ENCODE measurements around the gene ARHGEF40.
A peak's percentile ranks its signal among the peaks of the same experiment; 100 is the strongest.

ARHGEF40 gene

DNA sequence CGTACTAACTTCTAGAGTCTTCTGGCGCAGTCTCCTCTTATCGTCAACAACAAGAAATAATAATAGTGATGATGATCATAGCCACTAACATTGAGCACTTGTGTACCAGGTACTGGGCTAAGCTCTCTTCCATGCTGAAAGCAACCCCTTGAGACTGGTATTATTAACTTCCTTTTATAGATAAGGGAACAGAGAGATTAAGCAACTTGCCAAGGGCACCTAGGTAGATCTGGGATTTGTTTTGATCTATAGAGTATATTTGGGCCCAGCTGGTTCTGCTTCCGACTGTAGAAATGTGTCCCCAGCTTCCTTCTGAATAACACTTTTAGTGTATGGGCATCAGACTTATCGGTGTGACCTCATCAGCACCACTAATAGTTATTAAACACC is 29.5 kb downstream of the ARHGEF40 start:
- DNase-seq, result no peak

DNA sequence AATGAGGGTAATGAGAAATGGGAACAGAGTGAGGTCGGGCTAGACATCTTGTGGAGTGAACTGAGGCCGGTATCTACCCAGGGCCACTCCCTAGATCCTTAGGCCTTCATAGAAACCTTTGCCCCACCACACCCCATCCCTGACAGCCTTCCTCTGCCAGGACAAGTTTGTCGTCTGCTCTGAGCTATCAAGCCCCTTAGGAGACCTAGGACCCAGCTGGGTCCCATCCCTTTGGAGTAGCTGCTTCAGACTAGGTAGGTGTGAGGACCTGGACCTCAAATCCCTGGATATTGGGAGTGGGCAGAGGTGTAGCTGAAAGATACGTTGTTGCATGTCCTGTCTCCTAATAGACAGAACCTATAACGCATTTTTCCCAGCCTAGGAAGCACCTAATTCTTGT is 30.8 kb downstream of the ARHGEF40 start, which contains the start of gene TMEM253:
TSS of gene TMEM253 (plus strand) at position 136 of the 400 bp plus-strand sequence. CDS start 278 bp downstream, outside the sequence.
- no peak for DNase-seq

DNA sequence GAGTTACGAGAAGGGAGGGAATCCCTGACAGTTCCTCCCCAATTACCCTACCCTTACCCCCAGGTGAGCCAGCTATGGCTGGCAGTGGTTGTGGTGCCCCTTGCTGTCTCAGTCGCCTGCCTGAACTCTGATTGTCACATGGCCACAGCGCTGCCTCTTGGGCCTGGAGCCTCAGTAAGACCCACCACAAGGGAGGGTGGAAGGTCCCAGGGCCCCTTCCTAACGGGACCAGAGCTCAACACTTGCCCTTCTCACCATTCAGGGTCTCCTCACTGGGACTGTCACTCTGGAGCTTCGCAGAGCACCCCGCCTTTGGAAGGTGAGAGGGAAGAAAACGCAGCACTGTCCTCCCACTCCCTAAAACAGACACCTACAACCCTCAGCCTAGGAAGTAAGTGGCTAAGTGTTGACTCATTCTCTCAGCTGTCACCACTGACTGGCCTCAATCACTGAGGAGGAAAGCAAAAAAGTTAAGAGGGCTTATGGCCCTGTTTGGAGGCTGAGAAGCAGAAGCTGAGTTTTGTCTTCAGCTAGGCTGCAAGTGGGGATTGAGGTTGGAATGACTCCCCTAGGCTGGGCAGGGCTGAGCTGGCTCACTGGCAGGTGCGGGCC is 31.8 kb downstream of the ARHGEF40 start:
- no peak for DNase-seq

DNA sequence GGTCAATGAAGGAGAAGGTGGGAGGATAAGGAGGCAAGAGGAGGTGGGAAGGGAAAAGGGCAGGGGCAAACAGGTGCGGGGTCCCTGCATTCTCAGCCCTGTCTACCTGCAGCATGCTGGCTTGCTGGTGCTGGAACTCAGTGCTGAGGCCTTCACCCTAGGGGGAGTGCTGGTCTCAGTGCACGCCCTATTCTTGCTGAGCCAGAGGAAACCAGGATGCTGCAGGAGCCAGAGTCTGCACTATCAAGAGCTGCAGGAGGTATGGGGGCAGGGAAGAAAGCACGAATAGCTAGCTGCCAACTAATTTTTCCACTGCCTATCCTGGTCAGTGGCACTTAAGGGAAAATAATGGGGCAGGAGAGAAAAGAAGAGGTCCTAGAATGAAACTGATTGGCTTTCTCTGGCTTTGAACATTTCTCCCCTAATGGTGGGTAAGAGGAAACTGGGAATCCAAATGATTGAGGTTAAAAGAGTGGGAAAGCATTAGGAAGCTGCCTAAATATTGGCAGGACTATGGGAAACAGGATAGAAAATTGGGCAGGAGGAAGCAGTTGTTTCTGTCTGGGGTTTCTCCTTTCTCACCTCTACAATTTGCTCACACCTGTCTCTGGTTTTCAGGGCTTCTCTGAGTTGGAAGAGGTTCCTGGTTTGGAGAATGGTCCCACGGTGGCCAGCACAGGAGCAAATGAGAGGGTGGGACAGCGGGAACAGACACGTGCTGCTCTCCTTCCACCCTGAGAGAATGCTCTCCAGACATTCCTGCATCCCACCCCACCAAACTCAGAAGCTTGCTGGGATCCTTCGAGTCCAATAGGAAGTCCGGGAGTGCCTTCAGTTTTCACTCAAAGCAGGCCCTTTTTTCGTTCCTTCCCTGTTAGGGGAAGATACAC is 32.7 kb downstream of the ARHGEF40 start:
- DNase-seq, result no peak

DNA sequence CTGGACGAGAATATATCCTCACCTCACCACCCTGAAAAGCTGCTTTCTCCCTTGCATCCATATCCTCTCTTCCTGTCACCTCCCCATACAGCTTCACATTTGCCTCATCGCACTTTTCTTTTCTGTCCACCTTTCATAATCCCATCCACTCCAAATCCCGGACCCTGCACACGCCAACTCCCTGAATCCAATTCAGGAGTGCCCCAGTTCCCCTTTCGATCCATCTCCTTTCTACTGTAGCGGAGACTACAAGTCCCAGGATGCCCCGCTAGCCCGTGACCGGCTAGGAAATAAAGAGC is 33.3 kb downstream of the ARHGEF40 start:
- DNase-seq, result no peak

DNA sequence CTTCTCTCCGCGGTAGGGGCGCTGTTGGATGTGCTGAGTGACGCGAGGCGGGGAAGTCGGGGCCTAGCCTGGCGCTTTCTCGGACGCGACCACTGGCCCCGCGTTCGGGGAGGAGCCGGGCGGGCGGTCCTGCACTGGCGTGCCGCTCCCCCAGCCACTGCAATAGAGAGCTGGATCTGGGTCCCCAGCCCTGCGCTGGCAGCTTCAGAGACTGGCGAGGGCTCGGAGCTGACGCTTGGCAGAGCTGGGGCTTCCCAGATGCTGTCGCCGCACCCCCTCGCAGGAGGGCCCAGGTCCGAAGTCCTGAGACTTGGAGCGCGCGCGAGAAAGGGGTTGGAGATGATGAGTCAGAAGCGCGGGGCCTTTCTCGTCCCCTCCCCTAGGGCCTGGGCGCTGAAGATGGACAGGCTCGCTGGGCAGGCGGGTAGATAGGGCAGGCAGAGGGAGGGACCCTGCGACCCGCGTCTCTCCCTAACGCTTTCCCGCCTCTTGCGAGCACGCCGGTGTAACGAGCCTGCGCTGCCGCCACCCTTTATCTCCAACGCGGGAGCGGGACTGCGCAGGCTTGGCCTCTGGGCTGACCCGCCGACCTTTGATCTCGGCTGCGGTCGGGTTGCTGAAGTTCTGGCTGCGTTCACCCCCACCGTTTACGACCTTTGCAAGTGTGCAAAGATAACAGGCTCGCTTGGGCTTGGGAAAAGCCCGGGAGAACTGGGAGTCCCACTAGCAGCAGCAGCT is 33.8 kb downstream of the ARHGEF40 start:
- peak; percentile 95 for DNase-seq

DNA sequence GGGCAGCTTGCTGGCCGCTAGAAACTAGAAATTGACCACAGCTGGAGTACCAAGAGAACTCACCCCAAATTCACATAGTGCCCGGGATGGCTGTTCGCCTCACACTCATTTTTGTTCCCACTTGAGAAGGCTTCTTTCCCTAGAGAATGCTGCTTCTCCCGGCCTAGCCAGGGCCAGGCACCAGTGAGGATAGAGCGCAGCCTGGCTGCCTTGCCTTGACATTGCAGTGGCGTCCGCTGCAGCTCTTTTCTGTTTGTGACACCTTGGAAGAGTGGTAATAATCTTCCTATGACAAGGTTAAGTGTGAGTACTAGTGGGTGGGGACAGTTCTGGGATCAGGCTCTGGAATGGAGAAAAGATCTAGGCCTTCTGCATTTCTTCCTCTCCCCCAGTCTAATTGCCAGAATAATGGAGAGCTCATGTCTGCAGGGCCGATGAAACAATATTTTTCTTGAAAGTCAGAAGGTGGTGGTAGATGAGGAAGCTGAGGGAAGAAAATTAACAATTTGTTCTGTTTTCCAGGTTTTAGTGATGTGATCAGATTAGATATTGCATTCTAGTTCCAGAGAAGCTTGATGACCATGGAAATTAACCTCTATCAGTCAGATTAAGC is 34.5 kb downstream of the ARHGEF40 start:
- peak; percentile 76 for DNase-seq

DNA sequence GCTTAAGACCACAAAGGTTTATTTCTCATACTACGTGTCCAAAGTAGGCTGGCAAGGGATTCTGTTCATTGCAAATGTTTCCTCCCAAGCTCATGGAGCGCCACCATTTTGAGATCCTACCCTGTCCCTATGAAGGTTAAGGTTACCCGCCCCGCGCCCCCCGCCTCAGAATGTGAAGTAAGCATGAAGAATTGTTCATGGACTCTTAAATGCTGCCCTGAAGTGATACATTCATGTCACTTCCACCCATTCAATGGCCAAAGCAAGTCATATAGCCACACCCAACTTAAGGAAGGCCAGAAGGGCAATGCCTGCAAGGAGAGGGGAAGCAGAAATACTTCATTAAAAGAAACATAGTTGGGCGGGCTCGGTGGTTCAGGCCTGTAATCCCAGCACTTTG is 35.0 kb downstream of the ARHGEF40 start:
- no peak for DNase-seq

DNA sequence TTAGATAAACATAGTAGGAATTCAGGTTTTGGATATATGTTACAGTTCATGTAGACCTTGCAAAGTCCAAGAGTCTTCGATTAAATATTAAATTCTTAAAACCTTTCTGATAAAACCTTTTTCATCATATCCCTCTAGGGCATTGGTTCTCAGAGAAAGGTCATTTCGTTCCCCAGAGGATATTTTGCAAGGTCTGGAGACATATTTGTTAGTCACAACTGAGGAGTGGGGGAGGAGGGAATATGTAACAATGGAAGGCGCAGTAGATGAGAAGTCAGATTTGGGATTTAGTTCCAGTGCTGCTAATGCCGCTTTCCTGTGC is 36.0 kb downstream of the ARHGEF40 start:
- DNase-seq, result no peak

DNA sequence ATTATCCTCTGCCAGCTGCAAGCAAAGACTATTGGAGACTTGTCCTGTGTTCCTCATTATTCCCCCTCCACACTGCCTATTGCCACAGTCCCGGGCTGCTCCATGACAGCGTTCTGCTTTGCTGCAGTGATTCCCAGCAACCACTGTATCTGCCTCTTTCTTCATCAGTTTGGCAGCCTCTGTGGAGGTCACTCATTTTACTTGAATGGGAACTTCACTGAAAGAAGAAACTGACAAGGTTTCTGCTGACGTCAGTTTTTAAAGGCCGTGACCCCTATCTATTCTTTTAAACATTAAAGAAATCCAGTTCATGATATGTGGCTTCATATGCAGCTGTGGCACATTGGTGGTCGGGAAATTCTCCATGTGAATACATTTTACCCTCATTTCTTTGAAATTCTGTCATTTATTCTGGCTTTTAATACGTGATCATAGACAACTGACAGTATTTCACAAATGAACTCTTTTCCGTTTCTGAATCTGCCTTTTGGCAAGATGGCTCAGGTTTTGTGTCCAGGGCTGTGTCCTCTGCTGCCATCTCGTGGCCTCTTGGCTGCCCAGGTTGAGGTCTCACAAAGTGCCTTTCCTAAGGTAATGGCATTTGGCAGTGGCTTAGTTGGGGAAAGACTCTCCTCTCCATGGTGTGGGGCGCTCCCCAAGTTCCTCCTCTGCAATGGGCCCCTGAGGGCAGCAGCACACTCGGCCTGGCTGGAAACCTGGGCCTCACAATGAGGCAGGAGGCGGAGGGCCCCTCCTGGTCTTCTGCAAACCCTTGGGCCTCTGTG is 36.6 kb downstream of the ARHGEF40 start:
- DNase-seq, result peak; percentile 18

DNA sequence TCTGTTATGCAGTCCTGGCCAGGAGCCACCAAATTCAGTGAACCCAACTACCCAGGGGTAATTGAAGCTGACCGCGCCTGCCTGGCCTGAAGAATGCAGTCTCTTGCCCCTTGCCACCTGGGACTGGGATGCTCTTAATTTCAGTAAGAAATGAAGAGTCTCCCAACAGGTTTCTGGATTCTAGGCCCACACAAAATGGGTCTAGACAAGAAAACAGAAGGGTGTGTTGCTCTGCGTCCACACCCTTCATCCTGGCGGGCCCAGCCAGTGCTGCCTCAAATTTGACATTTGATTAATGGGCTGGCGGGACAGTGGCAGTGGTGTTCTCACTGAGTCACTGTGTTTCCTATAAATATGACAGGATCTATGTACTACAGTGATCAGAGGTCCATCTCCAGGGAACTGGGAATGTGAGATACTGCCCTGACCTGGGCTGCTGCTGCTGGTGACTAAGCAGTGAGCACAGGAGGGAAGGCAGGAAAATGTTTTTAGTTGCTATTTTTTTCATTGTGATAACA is 37.2 kb downstream of the ARHGEF40 start:
- no peak for DNase-seq

DNA sequence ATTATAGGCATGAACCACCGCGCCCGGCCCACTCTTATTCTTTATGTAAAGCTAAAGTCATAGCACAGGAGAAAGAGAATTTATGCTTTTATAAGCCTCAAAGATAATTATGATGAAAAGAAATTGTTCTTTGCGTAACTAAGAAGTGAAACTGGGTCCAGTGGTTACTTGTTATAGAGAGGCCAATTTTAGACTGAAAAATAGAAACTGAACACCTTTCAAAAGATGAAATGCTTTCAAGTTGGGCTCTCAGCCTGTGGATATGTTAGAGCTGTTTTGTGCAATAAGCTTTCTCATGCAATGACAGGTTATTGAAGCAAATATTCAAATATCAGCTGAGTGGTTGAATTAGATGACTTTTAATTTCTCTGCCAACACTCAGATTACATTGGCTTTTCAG is 38.7 kb downstream of the ARHGEF40 start:
- DNase-seq, result no peak

DNA sequence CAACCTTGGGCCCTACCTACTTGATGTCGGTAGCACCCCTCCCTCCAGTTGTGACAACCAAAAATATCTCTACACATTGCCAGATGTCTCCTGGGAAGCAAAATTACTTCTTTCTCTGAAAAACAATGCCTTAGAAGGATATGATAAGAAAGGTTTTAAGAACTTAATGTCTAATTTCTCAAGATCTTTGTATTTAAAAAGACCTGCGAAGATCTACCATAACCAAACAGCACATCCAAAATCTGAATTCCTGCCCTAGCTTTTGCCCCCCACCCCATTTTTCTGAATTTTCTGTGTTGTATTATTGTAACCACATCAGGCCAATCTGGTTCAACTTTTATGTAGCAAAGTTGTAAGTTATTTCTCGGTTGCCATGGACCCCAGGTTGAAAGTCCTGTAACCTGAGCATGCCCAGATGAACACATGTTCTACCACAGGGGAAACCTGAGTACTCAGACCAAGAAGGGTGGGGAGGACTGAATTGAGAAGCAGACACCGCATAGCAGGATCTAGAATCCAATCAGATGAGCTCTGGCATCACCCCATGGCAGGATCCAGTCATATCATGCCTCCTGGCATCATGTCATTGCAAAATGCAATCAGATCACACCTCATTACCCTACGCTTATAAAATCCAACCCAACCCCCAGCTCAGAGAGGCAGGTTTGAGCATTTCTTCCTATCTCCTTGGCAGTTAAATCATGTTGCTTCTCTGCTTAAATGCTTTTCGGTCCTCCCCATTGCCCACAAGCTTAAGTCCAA is 39.5 kb downstream of the ARHGEF40 start:
- no peak for DNase-seq

DNA sequence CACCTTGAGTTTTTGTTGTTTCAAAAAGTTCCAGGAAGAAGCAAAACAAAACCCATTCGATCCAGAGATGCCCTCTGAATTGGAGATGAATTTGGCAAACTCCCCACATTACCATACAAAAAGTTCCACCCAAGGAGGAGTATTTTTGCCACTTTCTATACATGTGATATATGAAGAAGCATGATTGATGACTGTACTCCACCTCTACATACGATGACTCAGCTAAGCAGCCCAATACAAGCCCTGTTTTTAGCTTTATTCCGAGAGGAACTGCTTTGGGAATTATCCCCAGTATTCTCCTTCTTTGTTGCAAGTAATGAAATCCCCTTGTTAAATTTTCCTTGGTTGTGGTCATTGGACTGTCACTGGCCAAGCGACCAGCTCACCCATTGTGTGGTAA is 42.2 kb downstream of the ARHGEF40 start:
- DNase-seq, result no peak

DNA sequence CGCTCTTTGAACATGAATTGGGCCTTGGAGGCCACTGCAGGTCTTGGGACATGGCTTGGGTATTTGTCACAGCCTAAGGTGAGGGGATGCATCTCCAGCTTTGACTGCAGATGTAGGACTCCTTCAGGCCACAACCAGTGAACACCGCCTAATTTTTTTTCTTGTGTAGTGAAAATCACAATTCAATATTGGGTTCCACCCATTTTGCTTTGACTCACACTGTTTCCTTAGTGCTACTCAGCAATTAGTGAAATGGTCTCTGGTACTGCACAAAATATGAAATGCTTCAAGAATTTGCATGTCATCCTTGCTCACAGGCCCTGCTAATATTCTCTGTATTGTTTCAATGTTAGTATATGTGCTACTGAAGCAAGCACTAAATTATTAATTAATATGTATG is 43.3 kb downstream of the ARHGEF40 start:
- no peak for DNase-seq

DNA sequence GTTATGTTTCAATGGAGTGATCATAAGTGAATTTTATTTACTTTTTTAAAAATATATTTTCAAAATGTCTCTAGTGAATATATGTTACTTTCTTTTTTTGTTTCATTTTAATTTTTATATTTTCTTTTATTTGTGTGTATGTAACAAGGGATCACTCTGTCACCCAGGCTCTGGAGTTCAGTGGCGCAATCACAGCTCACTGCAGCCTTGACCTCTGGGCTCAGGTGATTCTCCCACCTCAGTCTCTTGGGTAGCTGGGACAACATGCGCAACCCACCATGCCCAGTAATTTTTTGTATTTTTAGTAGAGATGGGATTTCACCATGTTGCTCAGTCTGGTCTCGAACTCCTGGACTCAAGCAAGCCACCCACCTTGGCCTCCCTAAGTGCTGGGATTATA is 48.8 kb downstream of the ARHGEF40 start:
- no peak for DNase-seq

DNA sequence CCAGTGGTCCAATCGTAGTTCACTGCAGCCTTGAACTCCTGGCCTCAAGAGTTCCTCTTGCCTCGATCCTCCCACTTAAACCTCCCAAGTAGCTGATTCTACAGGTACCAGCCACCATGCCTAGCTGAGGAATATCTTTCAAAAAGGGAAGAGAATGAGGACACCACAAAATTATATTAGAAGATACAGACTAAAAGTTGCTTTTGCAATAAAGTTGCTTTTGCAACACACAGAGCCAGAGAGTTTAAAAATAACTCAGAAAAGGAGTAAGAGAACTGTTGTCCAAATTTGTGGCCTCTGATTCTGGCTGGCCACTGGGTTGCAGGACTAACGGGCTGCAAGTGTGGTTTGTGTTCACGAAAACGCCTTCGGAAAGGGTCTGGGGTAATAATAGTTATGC is 50.6 kb downstream of the ARHGEF40 start:
- DNase-seq, result no peak

DNA sequence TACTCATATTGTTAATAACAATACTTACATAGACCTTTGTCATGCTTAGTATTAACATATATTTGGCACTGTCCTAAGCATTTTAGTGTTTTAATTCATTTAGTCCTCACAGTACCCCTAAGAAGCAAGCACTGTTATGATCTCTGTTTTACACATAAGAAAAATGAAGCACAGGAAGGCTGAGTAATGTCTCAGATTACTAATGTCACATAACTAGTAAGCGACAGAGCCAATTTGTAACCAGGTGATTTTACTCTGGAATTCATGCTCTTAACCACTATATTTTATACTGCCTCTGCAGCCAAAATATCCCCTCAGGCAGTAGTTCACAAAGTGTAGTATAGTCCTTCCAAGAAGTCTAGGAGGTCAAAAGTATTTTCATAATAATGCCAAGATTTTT is 51.0 kb downstream of the ARHGEF40 start:
- no peak for DNase-seq

DNA sequence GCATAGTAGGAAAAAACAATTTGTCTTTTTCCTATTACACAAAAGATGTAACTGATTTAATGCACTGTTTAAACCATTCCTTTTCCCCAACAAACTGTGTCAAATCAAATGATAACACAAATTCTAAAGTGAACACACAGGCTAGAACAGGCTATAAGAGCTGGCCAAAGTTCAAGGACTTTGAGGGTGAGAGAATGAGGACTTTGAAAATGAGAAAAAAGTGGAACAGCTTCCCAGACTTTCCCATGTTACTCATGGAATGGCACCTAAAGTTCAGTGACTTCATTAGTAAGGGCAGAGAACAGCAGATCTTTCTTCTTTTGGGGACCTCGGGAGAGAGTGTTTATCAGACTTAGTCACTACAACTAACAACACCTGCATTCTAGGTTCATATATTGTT is 53.3 kb downstream of the ARHGEF40 start:
- no peak for DNase-seq

DNA sequence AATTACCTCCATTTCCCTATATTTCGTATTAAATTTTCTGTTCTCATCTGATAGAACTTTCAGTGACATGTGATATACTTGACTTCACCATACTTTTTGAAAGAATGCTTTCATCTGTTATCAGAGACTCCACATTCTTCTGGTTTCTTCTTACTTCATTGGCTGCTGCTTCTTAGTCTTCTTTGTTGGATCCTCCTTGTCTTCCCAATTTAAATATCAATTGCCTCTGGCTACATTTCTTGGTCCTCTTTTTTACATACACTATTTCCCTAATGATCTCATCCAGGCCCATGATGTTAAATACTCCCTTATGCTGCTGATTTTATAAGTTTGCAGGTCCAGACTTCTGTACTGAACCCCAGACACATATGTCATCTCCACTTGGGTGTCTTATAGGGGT is 63.8 kb downstream of the ARHGEF40 start:
- DNase-seq, result no peak

DNA sequence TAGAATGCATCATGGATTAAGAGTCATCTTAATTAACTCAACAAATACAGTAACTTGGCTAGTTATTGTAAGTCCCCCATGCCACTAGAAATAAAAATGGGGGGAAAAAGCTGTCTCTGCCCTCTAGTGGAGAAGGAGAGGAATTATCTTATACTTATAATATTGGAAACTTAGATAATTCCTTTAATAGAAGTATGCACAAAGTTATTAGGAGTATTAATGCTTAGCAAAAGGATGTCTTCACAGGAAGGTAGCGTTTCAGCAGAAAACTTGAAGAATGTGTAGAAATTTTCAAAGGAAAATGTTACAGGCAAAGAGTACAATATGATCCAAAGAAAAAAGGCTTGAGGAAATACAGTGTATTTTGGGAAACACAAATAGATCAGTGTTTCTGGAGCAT is 65.9 kb downstream of the ARHGEF40 start:
- DNase-seq, result no peak

All from NCI-H510A (cell line).